Ishikawa (cell line): Measurements from ENCODE around the gene ZNF414.

Experiments
- CEBPB ChIP-seq: IDR thresholded peaks from 2 replicates; pipeline ENCODE4 v1.6.1; 2012
- CREB1 ChIP-seq: IDR thresholded peaks from 2 replicates; pipeline ENCODE4 v1.6.1; 2012; ENCODE audit warnings: low read depth
- EGR1 ChIP-seq: IDR thresholded peaks from 2 replicates; pipeline ENCODE4 v1.6.1; 2012
- EP300 ChIP-seq: IDR thresholded peaks from 2 replicates; pipeline ENCODE4 v1.6.1; 2012; ENCODE audit warnings: borderline replicate concordance
- FOXM1 ChIP-seq: IDR thresholded peaks from 2 replicates; pipeline ENCODE4 v1.6.1; 2012; ENCODE audit warnings: low read depth, borderline replicate concordance
- NFIC ChIP-seq: IDR thresholded peaks from 2 replicates; pipeline ENCODE4 v1.6.1; 2012
- RAD21 ChIP-seq: IDR thresholded peaks from 2 replicates; pipeline ENCODE4 v1.6.1; 2012; ENCODE audit warnings: low read depth
- TAF1 ChIP-seq: IDR thresholded peaks from 2 replicates; pipeline ENCODE4 v1.6.1; 2012; ENCODE audit warnings: low read depth, mild to moderate bottlenecking
- TCF12 ChIP-seq: IDR thresholded peaks from 2 replicates; pipeline ENCODE4 v1.6.1; 2012; ENCODE audit warnings: low read depth
- TEAD4 ChIP-seq: IDR thresholded peaks from 2 replicates; pipeline ENCODE4 v1.6.1; 2012
- YY1 ChIP-seq: IDR thresholded peaks from 2 replicates; pipeline ENCODE4 v1.6.1; 2012; ENCODE audit warnings: low read depth
- ZBTB7A ChIP-seq: IDR thresholded peaks from 2 replicates; pipeline ENCODE4 v1.6.1; 2012; ENCODE audit warnings: low read depth
- TF ChIP-seq, protein P1 (sequence below): IDR thresholded peaks from 2 replicates; pipeline ENCODE4 v1.6.1; 2012
- TF ChIP-seq, protein P2 (sequence below): IDR thresholded peaks from 2 replicates; pipeline ENCODE4 v1.6.1; 2012
- TF ChIP-seq, protein P3 (sequence below): IDR thresholded peaks from 2 replicates; pipeline ENCODE4 v1.6.1; 2012; ENCODE audit warnings: low read depth, mild to moderate bottlenecking

Gene ZNF414

DNA sequence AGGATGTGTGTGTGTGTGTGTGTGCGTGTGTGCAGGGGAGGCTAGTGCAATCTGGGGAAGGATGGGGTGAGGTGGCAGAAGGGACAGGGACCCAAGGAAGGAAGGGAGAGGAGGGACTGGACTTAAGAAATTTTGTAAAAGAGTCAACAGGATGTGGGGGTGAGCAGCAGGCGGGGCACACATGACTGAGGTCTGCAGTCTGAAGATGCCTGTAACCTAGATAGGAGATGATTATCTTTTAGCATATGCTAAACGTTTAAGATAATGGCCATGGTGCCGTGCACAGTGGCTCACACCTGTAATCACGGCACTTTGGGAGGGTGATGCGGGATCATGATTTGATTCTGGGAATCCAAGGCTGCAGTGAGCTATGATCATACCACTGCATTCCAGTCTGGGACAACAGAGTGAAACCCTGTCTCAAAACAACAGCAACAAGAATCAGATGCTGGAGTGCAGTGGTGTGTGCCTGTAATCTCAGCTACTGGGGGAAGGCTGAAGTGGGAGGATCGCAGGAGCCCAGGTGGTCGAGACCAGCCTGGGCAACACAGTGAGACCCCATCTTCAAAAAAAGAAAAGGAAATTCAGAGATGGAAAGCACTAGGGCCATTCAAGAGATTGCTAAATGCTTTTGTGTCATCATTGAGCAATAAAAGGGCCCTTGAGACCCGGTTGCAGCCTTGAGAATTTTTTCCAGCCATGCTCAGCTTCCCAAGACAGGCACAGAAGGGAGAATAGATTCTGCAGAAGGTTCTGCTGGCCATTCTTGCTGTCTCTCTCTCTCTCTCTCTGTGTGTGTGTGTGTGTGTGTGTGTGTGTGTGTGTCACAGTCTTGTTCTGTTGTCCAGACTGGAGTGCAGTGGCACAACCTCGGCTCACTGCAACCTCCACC is 3.8 kb upstream of the ZNF414 start:
- TF ChIP-seq RAD21 (no peak), EGR1 (no peak), TAF1 (no peak), YY1 (no peak), TCF12 (no peak), ZBTB7A (no peak), NFIC (no peak), TEAD4 (no peak)
- TF ChIP-seq, protein P1, sequence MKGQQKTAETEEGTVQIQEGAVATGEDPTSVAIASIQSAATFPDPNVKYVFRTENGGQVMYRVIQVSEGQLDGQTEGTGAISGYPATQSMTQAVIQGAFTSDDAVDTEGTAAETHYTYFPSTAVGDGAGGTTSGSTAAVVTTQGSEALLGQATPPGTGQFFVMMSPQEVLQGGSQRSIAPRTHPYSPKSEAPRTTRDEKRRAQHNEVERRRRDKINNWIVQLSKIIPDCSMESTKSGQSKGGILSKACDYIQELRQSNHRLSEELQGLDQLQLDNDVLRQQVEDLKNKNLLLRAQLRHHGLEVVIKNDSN, result no peak

DNA sequence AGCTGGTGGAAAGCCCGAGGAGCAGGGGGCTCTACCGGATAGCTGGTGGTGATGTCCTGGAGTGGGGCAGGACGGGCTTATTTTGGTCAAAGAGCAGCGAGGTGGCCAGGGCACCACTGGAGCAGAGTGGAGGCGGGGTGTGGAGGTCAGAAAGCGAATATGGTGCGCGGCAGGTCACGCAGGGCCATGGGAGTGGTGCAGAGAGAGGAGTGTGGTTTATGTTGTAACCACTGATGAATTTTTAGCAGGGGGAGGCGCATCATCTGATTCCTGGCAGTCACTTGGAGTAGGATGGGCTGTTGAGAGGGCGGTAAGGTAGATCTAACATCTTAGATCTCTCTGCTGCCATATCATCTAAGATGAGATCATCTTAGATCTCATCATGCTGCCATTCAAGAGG is 1.4 kb upstream of the ZNF414 start:
- TF ChIP-seq FOXM1, result no peak
- TF ChIP-seq, protein P2, sequence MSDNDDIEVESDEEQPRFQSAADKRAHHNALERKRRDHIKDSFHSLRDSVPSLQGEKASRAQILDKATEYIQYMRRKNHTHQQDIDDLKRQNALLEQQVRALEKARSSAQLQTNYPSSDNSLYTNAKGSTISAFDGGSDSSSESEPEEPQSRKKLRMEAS, result no peak
- TF ChIP-seq NFIC, result no peak
- TF ChIP-seq, protein P1, result no peak
- TF ChIP-seq YY1, result no peak
- no peak for TF ChIP-seq CREB1
- no peak for TF ChIP-seq EP300
- no peak for TF ChIP-seq TEAD4
- no peak for TF ChIP-seq TCF12
- TF ChIP-seq RAD21, result no peak
- no peak for TF ChIP-seq ZBTB7A

DNA sequence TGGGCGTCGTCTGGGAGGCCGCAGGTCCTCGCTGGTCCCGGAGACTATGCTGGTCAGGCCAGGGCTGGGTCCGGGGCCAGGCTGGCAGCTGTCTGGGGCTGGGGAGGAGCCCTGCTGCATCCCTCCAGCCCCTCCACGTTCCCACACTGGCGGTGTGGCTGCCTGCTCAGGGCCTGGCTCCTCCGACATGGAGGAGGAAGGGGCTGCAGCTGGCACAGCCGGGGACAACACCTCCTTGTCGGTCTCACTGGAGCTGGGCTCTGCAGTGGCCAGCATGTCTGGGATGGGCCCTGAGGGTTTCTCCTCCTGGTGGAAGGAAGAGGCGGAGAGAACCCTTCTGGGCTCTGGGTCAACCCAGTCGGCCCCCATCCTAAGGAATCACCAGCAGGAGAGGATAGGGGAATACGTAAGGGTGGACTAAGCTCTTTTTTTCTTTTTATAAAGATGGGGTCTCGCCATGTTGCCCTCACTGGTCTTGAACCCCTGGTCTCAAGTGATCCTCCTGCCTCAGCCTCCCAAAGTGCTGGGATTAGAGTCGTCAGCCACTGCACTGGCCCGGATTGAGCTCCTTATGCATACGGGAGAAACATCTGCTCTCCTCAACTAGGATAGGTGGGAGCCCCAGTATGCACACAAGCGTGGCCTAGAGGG is 806 bp downstream of the ZNF414 start:
- TF ChIP-seq, protein P3, sequence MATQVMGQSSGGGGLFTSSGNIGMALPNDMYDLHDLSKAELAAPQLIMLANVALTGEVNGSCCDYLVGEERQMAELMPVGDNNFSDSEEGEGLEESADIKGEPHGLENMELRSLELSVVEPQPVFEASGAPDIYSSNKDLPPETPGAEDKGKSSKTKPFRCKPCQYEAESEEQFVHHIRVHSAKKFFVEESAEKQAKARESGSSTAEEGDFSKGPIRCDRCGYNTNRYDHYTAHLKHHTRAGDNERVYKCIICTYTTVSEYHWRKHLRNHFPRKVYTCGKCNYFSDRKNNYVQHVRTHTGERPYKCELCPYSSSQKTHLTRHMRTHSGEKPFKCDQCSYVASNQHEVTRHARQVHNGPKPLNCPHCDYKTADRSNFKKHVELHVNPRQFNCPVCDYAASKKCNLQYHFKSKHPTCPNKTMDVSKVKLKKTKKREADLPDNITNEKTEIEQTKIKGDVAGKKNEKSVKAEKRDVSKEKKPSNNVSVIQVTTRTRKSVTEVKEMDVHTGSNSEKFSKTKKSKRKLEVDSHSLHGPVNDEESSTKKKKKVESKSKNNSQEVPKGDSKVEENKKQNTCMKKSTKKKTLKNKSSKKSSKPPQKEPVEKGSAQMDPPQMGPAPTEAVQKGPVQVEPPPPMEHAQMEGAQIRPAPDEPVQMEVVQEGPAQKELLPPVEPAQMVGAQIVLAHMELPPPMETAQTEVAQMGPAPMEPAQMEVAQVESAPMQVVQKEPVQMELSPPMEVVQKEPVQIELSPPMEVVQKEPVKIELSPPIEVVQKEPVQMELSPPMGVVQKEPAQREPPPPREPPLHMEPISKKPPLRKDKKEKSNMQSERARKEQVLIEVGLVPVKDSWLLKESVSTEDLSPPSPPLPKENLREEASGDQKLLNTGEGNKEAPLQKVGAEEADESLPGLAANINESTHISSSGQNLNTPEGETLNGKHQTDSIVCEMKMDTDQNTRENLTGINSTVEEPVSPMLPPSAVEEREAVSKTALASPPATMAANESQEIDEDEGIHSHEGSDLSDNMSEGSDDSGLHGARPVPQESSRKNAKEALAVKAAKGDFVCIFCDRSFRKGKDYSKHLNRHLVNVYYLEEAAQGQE, result no peak
- TF ChIP-seq EP300 (0 out of 2 replicates have a peak, but pooled peaks have one; percentile 12), ZBTB7A (no peak)

DNA sequence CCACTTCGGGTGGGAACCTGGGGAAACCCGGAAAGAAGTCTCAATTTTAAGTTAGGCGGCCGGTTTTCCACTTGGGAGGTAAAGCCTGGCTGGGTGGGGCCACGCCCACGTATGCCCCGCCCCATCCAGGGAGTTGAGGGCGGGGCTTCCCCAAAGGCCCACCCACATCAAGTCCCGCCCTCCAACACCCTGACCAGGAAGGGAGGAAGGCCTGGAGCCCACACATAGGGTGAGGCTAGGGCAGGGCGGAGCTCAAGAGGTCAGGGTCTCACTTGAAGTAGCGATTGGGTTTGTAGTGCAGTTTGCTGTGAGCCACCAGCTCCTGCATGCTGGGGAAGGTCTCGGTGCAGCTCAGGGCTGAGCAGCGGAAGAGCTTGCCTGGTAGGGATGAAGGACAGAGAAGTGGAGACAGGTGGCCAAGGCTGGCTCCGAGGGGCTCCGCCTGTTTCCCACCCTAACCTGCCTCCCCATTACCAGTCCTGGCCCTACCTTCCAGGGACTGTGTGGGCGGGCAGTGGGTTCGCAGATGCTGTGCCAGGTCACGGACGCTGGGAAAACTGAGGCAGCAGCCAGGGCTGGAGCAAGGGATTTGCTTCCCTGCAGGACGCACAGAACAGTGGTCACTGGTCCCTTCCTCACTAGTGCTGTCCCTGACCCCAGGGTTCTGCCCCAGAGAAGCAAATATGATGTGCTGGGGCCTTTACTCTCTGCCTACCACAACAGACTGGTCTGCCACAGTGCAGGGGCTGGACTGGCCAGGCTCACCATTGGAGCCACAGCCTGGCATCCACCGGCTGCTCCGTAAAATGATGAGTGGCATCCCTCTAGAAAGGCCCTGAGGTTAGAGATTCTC is 1.6 kb downstream of the ZNF414 start:
- TF ChIP-seq EGR1 (peak; percentile 75), EP300 (no peak), YY1 (no peak), RAD21 (no peak)
- TF ChIP-seq, protein P2, result no peak
- TF ChIP-seq, protein P3, result no peak

DNA sequence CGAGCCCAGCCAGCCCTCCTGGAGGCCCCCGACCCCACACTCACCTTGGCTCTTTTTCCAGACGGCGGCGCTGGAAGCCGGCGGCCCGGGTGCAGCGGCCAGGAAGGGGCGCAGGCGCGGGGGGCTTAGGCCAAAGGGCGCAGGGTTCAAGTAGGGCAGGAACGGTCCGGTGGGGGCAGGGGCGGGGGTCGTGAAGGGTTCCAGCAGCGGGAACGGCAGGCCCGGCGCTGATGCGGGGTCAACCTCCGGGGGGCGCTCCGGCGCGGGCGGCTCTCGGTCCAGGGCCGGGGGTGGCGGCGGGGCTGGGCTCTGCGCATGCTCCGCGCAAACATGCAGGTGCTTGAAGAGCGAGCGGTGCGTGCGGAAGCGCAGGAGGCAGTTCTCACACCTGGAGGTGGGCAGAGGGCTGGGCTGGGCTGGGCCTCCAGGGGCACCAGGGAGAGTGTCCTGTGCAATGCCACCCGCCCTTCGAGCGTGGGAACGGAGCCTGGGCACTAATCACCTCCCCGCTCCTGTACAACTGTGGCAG is 2.3 kb downstream of the ZNF414 start:
- TF ChIP-seq CREB1 (no peak), TAF1 (no peak), TEAD4 (no peak), EP300 (no peak), EGR1 (no peak), YY1 (no peak), NFIC (no peak), CEBPB (no peak), ZBTB7A (no peak)
- TF ChIP-seq, protein P1, result no peak
- TF ChIP-seq, protein P2, result no peak
